Thyroid gland (tissue), 4 donors: ENCODE results near the gene NT5E.

ENCODE experiments used
- POLR2A ChIP-seq, 2 donors: fragments of 450-650 bp; IDR thresholded peaks; one replicate each; pipeline ENCODE4 v1.6.1; 2017; ENCODE audit warnings: antibody characterized with exemption in 2 of 2, mild to moderate bottlenecking in 2 of 2, moderate library complexity in 1 of 2
- TF ChIP-seq, protein P1 (sequence below), 6 experiments: fragments of 200-600 bp in 3 of 6; fragments of 450-650 bp in 3 of 6; sonication (generic) in 3 of 6; IDR thresholded peaks; one replicate each; pipeline ENCODE4 v1.5.1; 2016 to 2019; ENCODE audit warnings: antibody characterized with exemption in 6 of 6, mild to moderate bottlenecking in 2 of 6, inconsistent platforms in 1 of 6, moderate library complexity in 1 of 6

DNA sequence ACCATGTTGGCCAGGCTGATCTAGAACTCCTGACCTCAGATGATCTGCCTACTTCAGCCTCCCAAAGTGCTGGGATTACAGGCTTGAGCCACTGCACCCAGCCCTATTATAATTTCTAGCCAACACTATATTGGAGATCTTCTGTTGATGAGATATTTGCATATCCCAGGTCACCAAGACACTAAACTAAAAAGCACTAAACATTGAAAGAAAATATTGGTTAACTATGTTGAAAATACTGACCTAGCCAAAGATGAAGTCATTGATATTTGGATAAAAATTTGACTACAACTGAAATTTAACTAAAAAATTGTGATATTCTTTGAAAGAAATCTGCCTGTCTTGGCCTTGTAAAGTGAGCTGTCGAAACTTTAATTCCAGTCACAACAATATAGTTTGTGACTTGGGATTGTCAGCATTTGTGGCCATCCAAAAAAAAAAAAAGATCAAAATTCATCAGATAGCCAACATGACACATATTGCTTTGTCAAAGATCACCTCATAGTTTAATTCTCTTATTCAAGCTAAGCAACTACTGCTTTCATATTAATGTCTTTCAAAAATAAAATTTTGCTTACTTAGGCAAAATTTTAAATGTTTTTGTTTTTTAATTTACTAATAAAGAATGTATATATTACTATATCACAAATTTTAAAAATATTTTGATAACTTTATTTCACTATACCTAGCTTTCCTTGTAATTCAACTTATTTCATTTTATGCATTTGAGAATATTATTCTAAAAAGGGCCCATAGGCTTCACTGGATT lies 6.3 kb upstream of the NT5E start:
- TF ChIP-seq, protein P1, sequence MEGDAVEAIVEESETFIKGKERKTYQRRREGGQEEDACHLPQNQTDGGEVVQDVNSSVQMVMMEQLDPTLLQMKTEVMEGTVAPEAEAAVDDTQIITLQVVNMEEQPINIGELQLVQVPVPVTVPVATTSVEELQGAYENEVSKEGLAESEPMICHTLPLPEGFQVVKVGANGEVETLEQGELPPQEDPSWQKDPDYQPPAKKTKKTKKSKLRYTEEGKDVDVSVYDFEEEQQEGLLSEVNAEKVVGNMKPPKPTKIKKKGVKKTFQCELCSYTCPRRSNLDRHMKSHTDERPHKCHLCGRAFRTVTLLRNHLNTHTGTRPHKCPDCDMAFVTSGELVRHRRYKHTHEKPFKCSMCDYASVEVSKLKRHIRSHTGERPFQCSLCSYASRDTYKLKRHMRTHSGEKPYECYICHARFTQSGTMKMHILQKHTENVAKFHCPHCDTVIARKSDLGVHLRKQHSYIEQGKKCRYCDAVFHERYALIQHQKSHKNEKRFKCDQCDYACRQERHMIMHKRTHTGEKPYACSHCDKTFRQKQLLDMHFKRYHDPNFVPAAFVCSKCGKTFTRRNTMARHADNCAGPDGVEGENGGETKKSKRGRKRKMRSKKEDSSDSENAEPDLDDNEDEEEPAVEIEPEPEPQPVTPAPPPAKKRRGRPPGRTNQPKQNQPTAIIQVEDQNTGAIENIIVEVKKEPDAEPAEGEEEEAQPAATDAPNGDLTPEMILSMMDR (IDR thresholded peaks at IDR 0.05) = no peak
- TF ChIP-seq POLR2A (IDR thresholded peaks at IDR 0.05) = no peak
